Activated naive CD4-positive, alpha-beta T cell treated with anti-CD3 and anti-CD28 coated beads, Interleukin-2, amount 50 U/mL, for 16 hours (primary cell): Measurements from ENCODE around the gene TMPRSS5.
"Not testable (repeated sequence)": the region's sequence is repeated elsewhere in the genome, so short reads cannot be mapped to it uniquely, and the experiment has no call there.

ENCODE experiments used
- DNase-seq: peaks from one replicate; pipeline ENCODE4 v3.0.0-alpha.2; 2020

Gene TMPRSS5

GRCh38 chr11:113697111-113697510 is 9.0 kb downstream of the TMPRSS5 start:
- no peak for DNase-seq

GRCh38 chr11:113695207-113695606 is 10.9 kb downstream of the TMPRSS5 start:
- DNase-seq = no peak

GRCh38 chr11:113694390-113694789 is 11.7 kb downstream of the TMPRSS5 start:
- no peak for DNase-seq

- DNase-seq = no peak
Measured at GRCh38 chr11:113693030-113693429, 13.1 kb downstream of the TMPRSS5 start.

- no peak for DNase-seq
Measured at GRCh38 chr11:113690619-113691569, 15.2 kb downstream of the TMPRSS5 start.

GRCh38 chr11:113689768-113690618 is 16.1 kb downstream of the TMPRSS5 start:
- DNase-seq = no peak

GRCh38 chr11:113685654-113686359 is 20.3 kb downstream of the TMPRSS5 start:
- DNase-seq = no peak

- DNase-seq = no peak
Measured at GRCh38 chr11:113684496-113684895, 21.6 kb downstream of the TMPRSS5 start.

GRCh38 chr11:113683481-113684046 is 22.5 kb downstream of the TMPRSS5 start:
- DNase-seq = no peak

- no peak for DNase-seq
Measured at GRCh38 chr11:113681711-113682413, 24.2 kb downstream of the TMPRSS5 start.

GRCh38 chr11:113681282-113681681 is 24.8 kb downstream of the TMPRSS5 start:
- no peak for DNase-seq

- no peak for DNase-seq
Measured at GRCh38 chr11:113677685-113678084, 28.4 kb downstream of the TMPRSS5 start.

GRCh38 chr11:113675565-113675964 is 30.5 kb downstream of the TMPRSS5 start:
- DNase-seq = no peak

- DNase-seq = no peak
Measured at GRCh38 chr11:113675003-113675561, 31.0 kb downstream of the TMPRSS5 start.

- DNase-seq = no peak
Measured at GRCh38 chr11:113674397-113674685, 31.8 kb downstream of the TMPRSS5 start.

GRCh38 chr11:113673550-113674396 is 32.3 kb downstream of the TMPRSS5 start:
- no peak for DNase-seq

GRCh38 chr11:113671914-113672313 is 34.2 kb downstream of the TMPRSS5 start:
- not testable (repeated sequence) for DNase-seq

GRCh38 chr11:113670831-113671215 is 35.3 kb downstream of the TMPRSS5 start:
- DNase-seq = no peak

GRCh38 chr11:113670149-113670830 is 35.8 kb downstream of the TMPRSS5 start:
- DNase-seq = no peak

- DNase-seq = no peak
Measured at GRCh38 chr11:113668255-113668654, 37.9 kb downstream of the TMPRSS5 start.
